Stimulated activated CD4-positive, alpha-beta T cell treated with anti-CD3 and anti-CD28 coated beads, Interleukin-2, amount 100 ng/mL, for 48 hours (primary cell): ENCODE data around the gene IL17REL.

Experiments used
- DNase-seq, 2 donors: peaks; one replicate each; pipeline ENCODE4 v3.0.0-alpha.2; 2020

IL17REL gene

GRCh38 chr22:50045211-50046018, 32.9 kb upstream of the IL17REL start:
- no peak for DNase-seq

GRCh38 chr22:50044485-50045118, 32.0 kb upstream of the IL17REL start:
- DNase-seq, result no peak

GRCh38 chr22:50041361-50042065, 28.9 kb upstream of the IL17REL start:
- DNase-seq, result no peak

GRCh38 chr22:50040717-50041116, 28.2 kb upstream of the IL17REL start:
- DNase-seq, result no peak

- DNase-seq, result no peak
Observed at GRCh38 chr22:50039669-50040443, 27.3 kb upstream of the IL17REL start.

GRCh38 chr22:50035976-50036724, 23.6 kb upstream of the IL17REL start:
- DNase-seq, result no peak

- no peak for DNase-seq
Observed at GRCh38 chr22:50035131-50035881, 22.7 kb upstream of the IL17REL start.

- no peak for DNase-seq
Observed at GRCh38 chr22:50034126-50035081, 21.8 kb upstream of the IL17REL start.

GRCh38 chr22:50032941-50033601, 20.5 kb upstream of the IL17REL start:
- no peak for DNase-seq

- no peak for DNase-seq
Observed at GRCh38 chr22:50032109-50032871, 19.7 kb upstream of the IL17REL start.

GRCh38 chr22:50031189-50032091, 18.9 kb upstream of the IL17REL start:
- no peak for DNase-seq

GRCh38 chr22:50030297-50031188, 18.0 kb upstream of the IL17REL start:
- peak; percentile 78 to 89 for DNase-seq

GRCh38 chr22:50027639-50028537, 15.3 kb upstream of the IL17REL start:
- DNase-seq, result peak; percentile 27 to 47

GRCh38 chr22:50025993-50026392, 13.4 kb upstream of the IL17REL start:
- DNase-seq, result no peak

GRCh38 chr22:50022171-50022819, 9.7 kb upstream of the IL17REL start:
- DNase-seq, result no peak
